OCI-LY1 (cell line): ENCODE measurements around the gene UBE2G1.

Experiments
- EZH2 ChIP-seq: fragments of 200-600 bp; sonication (generic), shearing (Covaris generic); IDR thresholded peaks from 2 replicates; pipeline ENCODE4 v1.8.0; 2017; ENCODE audit warnings: borderline replicate concordance, mixed run types, mild to moderate bottlenecking, antibody characterized with exemption, low read length, moderate library complexity, mixed read lengths
- TF ChIP-seq, protein P1 (sequence below): fragments of 200-600 bp; sonication (generic), shearing (Covaris generic); IDR thresholded peaks from 2 replicates; pipeline ENCODE4 v1.5.1; 2017; ENCODE audit warnings: mild to moderate bottlenecking, antibody characterized with exemption, low read length, moderate library complexity, mixed read lengths

DNA sequence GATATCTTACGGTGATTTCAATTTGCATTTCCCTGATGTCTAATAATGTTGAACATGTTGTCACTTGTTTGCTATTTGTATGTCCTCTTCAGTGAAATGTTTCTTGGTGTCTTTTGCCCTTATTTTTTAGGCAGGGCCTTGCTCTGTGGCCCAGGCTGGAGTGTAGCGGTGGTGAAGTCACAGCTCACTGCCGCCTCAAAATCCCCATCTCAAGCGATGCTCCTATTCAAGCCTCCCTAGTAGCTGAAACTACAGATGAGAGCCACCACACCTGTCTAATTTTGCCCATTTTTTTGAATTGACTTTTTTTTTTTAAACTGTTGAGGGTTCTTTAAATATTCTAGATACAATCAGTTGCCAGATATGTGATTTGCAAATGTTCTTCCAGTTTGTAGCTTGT, 8.3 kb downstream of the UBE2G1 start:
- no peak for TF ChIP-seq EZH2
- TF ChIP-seq, protein P1, sequence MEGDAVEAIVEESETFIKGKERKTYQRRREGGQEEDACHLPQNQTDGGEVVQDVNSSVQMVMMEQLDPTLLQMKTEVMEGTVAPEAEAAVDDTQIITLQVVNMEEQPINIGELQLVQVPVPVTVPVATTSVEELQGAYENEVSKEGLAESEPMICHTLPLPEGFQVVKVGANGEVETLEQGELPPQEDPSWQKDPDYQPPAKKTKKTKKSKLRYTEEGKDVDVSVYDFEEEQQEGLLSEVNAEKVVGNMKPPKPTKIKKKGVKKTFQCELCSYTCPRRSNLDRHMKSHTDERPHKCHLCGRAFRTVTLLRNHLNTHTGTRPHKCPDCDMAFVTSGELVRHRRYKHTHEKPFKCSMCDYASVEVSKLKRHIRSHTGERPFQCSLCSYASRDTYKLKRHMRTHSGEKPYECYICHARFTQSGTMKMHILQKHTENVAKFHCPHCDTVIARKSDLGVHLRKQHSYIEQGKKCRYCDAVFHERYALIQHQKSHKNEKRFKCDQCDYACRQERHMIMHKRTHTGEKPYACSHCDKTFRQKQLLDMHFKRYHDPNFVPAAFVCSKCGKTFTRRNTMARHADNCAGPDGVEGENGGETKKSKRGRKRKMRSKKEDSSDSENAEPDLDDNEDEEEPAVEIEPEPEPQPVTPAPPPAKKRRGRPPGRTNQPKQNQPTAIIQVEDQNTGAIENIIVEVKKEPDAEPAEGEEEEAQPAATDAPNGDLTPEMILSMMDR: no peak
